Smooth muscle cell (in vitro differentiated cells): ENCODE results near the gene ATF3. TPM values are rescaled to one million over a fixed set of nuclear protein-coding genes. Genes with fewer than 3 reads are reported as not detected.
A peak's percentile ranks its signal among the peaks of the same experiment; 100 is the strongest.

Experiments used
- DNase-seq: peaks from one replicate; lab custom pipeline; 2025; ENCODE audit not compliant: unreplicated experiment; lab: John Stamatoyannopoulos, UW
- H2AFZ ChIP-seq: fragments of 200-600 bp; sonication (generic); 2 replicates; pipeline ENCODE4 v1.6.0; 2016; ENCODE audit warnings: antibody characterized with exemption, low read depth, mild to moderate bottlenecking
- H3F3A ChIP-seq: fragments of 200-600 bp; sonication (generic); 2 replicates; pipeline ENCODE4 v1.6.0; 2017; ENCODE audit warnings: antibody characterized with exemption, low read depth
- H3K27ac ChIP-seq: fragments of 200-600 bp; sonication (generic); 2 replicates; pipeline ENCODE4 v1.5.1; 2016; ENCODE audit warnings: low read depth, mild to moderate bottlenecking
- H3K27me3 ChIP-seq: fragments of 200-600 bp; sonication (generic); 2 replicates; pipeline ENCODE4 v1.6.1; 2016; ENCODE audit warnings: low read depth, mild to moderate bottlenecking
- H3K36me3 ChIP-seq: fragments of 200-600 bp; sonication (generic); 2 replicates; pipeline ENCODE4 v1.5.1; 2016; ENCODE audit warnings: low read depth
- H3K4me1 ChIP-seq: fragments of 200-600 bp; sonication (generic); 2 replicates; pipeline ENCODE4 v1.5.1; 2016; ENCODE audit warnings: low read depth
- H3K4me2 ChIP-seq: fragments of 200-600 bp; sonication (generic); 2 replicates; pipeline ENCODE4 v1.6.0; 2016; ENCODE audit warnings: mild to moderate bottlenecking
- H3K4me3 ChIP-seq: fragments of 200-600 bp; sonication (generic); 2 replicates; pipeline ENCODE4 v1.5.1; 2016; ENCODE audit warnings: mild to moderate bottlenecking
- H3K79me2 ChIP-seq: fragments of 200-600 bp; sonication (generic); 2 replicates; pipeline ENCODE4 v1.6.0; 2016; ENCODE audit warnings: low read depth, mild to moderate bottlenecking
- H3K9ac ChIP-seq: fragments of 200-600 bp; sonication (generic); 2 replicates; pipeline ENCODE4 v1.6.0; 2016; ENCODE audit warnings: low read depth
- H3K9me3 ChIP-seq: fragments of 200-600 bp; sonication (generic); replicated peaks from 2 replicates; pipeline ENCODE4 v1.5.1; 2016; ENCODE audit warnings: low read depth
- H4K20me1 ChIP-seq: fragments of 200-600 bp; sonication (generic); 2 replicates; pipeline ENCODE4 v1.6.0; 2016; ENCODE audit warnings: low read depth
- WGBS: methylation state at CpG from one replicate; pipeline ENCODE4 v1.1.7; 2016; ENCODE audit warnings: low lambda C conversion rate; 5-methylcytosine and 5-hydroxymethylcytosine counted together
- polyA plus RNA-seq: library from polyadenylated mRNA; unstranded; fragments of >200 nt; fragmentation: Nextera tagmentation; extraction: Ambion mirVana; gene quantifications from 2 replicates; pipeline ENCODE4 v1.2.1, GENCODE V29; 2016
- total RNA-seq: library from RNA; depleted of rRNA; stranded (reverse); fragments of >200 nt; gene quantifications from 2 replicates; pipeline ENCODE4 v1.2.3, GENCODE V29; 2014
- TF ChIP-seq, protein P1 (sequence below): fragments of 200-600 bp; sonication (generic); IDR thresholded peaks from 2 replicates; pipeline ENCODE4 v1.5.1; 2017; ENCODE audit warnings: borderline replicate concordance, mild to moderate bottlenecking, antibody characterized with exemption; ENCODE audit not compliant: insufficient read depth, poor library complexity, severe bottlenecking

The ATF3 gene
- total and polyA plus RNA-seq, 2 experiments from 2014 or later, result 152 to 231 TPM

DNA sequence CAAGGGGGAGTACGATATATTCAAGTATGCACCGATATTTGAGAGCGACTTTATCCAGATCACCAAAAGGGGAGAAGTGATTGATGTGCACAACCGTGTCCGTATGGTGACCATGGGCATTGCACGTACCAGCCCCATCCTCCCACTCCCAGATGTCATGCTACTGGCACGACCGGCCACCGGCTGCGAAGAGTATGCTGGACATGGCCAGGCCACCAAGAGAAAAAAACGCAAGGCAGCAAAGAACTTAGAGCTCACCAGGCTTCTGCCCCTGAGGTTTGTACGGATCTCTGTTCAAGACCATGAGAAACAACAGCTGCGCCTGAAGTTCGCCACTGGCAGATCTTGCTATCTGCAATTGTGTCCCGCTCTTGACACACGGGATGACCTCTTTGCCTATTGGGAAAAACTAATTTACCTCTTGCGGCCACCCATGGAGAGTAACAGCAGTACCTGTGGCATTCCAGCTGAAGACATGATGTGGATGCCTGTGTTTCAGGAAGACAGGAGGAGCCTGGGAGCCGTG is 16.5 kb downstream of the ATF3 start:
- peaks cover 8% of the 10 kb centered on the region for H4K20me1 ChIP-seq
- TF ChIP-seq, protein P1, sequence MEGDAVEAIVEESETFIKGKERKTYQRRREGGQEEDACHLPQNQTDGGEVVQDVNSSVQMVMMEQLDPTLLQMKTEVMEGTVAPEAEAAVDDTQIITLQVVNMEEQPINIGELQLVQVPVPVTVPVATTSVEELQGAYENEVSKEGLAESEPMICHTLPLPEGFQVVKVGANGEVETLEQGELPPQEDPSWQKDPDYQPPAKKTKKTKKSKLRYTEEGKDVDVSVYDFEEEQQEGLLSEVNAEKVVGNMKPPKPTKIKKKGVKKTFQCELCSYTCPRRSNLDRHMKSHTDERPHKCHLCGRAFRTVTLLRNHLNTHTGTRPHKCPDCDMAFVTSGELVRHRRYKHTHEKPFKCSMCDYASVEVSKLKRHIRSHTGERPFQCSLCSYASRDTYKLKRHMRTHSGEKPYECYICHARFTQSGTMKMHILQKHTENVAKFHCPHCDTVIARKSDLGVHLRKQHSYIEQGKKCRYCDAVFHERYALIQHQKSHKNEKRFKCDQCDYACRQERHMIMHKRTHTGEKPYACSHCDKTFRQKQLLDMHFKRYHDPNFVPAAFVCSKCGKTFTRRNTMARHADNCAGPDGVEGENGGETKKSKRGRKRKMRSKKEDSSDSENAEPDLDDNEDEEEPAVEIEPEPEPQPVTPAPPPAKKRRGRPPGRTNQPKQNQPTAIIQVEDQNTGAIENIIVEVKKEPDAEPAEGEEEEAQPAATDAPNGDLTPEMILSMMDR, result no peak
- DNase-seq, result no peak
- H3K27ac ChIP-seq, result no peak overlapping the region
- H3K36me3 ChIP-seq, result peaks cover 13% of the 10 kb centered on the region
- H3K4me2 ChIP-seq, result no peak overlapping the region
- H3K4me1 ChIP-seq, result peaks cover 10% of the 10 kb centered on the region
- H3K4me3 ChIP-seq, result no peak overlapping the region
- no peaks in the 10 kb centered on the region for H3K79me2 ChIP-seq
- peaks cover 18% of the 10 kb centered on the region for H3F3A ChIP-seq
- H3K9me3 ChIP-seq, result no peaks in the 10 kb centered on the region
- H3K27me3 ChIP-seq, result no peaks in the 10 kb centered on the region
- 96% methylated on average over 18 of the region's 18 CpGs for WGBS
- no peak overlapping the region for H3K9ac ChIP-seq
- no peak overlapping the region for H2AFZ ChIP-seq

DNA sequence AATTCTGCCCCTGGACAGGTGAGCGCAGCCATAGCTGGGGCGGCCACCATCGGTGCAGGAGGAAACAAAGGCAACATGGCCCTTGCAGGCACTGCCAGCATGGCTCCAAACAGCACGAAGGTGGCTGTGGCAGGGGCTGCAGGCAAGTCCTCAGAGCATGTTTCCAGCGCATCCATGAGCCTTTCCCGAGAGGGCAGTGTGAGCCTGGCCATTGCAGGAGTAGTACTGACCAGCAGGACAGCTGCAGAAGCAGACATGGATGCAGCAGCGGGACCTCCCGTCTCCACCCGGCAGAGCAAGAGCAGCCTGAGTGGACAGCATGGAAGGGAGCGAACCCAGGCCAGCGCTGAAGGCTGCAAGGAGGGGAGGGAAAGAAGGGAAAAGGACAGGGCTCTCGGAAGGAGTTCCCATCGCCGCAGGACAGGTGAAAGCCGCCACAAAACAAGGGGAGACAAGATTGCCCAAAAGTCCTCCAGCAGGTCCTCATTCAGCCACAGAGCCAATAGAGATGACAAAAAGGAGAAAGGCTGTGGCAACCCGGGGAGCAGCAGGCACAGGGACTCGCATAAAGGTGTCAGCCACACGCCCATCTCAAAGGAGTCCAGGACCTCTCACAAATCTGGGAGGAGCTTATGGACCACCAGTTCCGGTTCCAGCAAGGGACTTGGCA is 17.4 kb downstream of the ATF3 start:
- Histone ChIP-seq H3K79me2 (no peaks in the 10 kb centered on the region), H3K4me2 (no peak overlapping the region), H2AFZ (no peak overlapping the region), H3K9ac (no peak overlapping the region), H3K4me1 (peaks cover 10% of the 10 kb centered on the region), H4K20me1 (no peaks in the 10 kb centered on the region), H3K4me3 (no peak overlapping the region), H3K9me3 (no peaks in the 10 kb centered on the region), H3K36me3 (peaks cover 6% of the 10 kb centered on the region), H3K27ac (no peak overlapping the region), H3K27me3 (no peaks in the 10 kb centered on the region), H3F3A (peaks cover 10% of the 10 kb centered on the region)
- 97% methylated on average over 19 of the region's 19 CpGs for WGBS
- TF ChIP-seq, protein P1, result no peak
- DNase-seq, result no peak

DNA sequence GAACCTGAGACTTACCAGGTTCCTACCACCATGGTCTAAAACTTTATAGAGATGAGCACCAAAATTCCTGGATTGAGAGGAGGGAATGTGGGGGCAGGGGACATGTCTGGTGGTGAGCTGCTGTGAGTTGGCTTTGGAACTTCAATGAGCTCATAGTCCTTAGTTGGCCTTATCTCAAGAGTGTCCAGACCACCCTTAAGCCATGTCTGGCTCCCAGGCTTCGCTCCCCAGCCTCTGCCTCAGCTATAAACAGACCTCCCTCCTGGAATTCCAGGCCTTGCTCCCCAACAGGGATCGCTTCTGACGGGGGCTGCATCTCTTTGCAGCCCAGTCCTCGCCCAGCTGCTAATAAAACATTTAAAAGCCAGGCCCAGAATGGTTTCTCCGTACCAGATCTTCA is 19.5 kb downstream of the ATF3 start:
- H4K20me1 ChIP-seq, result no peaks in the 10 kb centered on the region
- no peak for DNase-seq
- H3K4me1 ChIP-seq, result no peaks in the 10 kb centered on the region
- H3K79me2 ChIP-seq, result no peaks in the 10 kb centered on the region
- no peak overlapping the region for H3K4me3 ChIP-seq
- TF ChIP-seq, protein P1, result no peak
- no peaks in the 10 kb centered on the region for H3K36me3 ChIP-seq
- WGBS, result 16% methylated on average over 5 of the region's 5 CpGs
- H3F3A ChIP-seq, result no peaks in the 10 kb centered on the region
- no peaks in the 10 kb centered on the region for H3K9me3 ChIP-seq
- H3K4me2 ChIP-seq, result peak overlapping the region; percentile 49
- peak overlapping the region; percentile 51 for H3K9ac ChIP-seq
- H3K27ac ChIP-seq, result peak overlapping the region; percentile 86
- no peak overlapping the region for H2AFZ ChIP-seq
- no peaks in the 10 kb centered on the region for H3K27me3 ChIP-seq

DNA sequence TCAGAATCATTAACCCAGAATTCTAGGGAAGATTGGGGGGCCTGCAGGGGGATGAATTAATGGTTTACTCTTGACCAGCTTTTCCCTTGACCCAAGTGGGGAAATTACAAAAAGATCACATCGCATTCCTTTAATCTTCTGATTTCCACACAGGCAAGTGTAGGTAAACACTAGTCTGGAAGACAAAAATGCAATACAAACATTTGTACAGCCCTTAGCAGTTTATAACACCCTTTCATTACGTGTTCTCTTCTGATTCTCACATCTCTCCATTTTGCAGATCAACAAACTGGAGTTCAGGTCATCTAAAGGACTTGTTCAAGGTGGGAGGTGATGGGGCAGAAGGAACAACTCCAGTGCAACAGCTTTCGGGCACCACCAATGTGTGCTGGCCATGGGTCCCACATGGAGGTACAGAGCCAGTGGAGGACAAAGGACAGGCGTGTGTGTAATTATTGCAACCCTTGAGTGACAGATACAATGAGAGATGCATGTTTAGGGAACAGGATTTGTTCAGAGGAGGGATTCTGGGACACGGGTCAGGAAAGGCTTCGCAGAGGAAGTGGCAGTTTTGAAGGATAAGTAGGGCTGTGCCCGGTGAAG is 20.4 kb downstream of the ATF3 start:
- Histone ChIP-seq H4K20me1 (no peaks in the 10 kb centered on the region), H3F3A (no peaks in the 10 kb centered on the region), H3K4me1 (no peaks in the 10 kb centered on the region), H3K9me3 (no peaks in the 10 kb centered on the region), H3K9ac (peak overlapping the region; percentile 51), H2AFZ (no peak overlapping the region), H3K79me2 (no peaks in the 10 kb centered on the region), H3K4me2 (peak overlapping the region; percentile 49), H3K36me3 (no peaks in the 10 kb centered on the region), H3K27me3 (no peaks in the 10 kb centered on the region), H3K4me3 (no peak overlapping the region), H3K27ac (peak overlapping the region; percentile 86)
- TF ChIP-seq, protein P1, result no peak
- 88% methylated on average over 7 of the region's 7 CpGs for WGBS
- no peak for DNase-seq
